NCI-H226 (cell line): ENCODE data around the gene MRPL45.

Experiments used
- DNase-seq: peaks from one replicate; pipeline ENCODE4 v3.0.0-alpha.2; 2015

The MRPL45 gene

GRCh38 chr17:38349097-38349730, 52.2 kb downstream of the MRPL45 start:
- DNase-seq, result peak; percentile 68

GRCh38 chr17:38350035-38350434, 53.1 kb downstream of the MRPL45 start:
- no peak for DNase-seq

- peak; percentile 91 for DNase-seq
Measured at GRCh38 chr17:38351412-38352222, 54.6 kb downstream of the MRPL45 start, which contains the start of gene SOCS7. TSS of gene SOCS7 (plus strand) at chr17:38351844. CDS start at chr17:38352053, 209 bp downstream.

DNA sequence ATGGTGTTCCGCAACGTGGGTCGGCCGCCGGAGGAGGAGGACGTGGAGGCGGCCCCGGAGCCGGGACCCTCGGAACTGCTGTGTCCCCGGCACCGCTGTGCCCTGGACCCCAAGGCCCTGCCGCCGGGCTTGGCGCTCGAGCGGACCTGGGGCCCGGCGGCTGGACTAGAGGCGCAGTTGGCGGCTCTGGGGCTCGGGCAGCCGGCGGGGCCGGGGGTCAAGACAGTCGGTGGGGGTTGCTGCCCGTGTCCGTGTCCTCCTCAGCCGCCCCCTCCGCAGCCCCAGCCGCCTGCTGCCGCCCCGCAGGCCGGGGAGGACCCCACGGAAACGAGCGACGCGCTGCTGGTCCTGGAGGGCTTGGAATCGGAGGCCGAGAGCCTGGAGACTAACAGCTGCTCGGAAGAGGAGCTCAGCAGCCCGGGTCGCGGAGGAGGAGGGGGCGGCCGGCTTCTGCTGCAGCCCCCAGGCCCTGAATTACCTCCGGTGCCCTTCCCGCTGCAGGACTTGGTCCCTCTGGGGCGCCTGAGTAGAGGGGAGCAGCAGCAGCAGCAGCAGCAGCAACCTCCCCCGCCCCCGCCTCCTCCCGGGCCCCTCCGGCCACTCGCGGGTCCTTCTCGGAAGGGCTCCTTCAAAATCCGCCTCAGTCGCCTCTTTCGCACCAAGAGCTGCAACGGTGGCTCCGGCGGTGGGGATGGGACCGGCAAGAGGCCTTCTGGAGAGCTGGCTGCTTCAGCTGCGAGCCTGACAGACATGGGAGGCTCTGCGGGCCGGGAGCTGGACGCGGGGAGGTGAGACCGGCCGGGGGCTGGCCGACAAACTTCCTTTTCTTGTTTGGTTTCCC, 55.5 kb downstream of the MRPL45 start:
- no peak for DNase-seq

GRCh38 chr17:38353086-38353604, 56.2 kb downstream of the MRPL45 start:
- DNase-seq, result no peak

DNA sequence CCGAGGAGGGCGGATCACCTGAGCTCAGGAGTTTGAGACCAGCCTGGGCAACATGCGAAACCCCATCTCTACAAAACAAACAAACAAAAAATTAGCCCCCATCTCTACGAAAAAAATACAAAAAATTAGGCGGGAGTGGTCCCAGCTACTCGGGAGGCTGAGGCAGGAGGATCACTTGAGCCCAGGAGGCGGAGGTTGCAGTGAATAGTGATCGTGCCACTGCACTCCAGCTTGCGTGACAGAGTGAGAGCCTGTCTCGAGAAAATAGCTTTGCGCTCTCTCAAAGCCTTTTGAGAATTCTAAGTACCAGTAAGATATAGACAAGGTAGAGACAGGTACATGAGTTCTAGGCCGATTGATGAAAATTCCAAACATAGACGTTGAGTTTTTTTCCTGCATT, 56.7 kb downstream of the MRPL45 start:
- DNase-seq, result no peak

DNA sequence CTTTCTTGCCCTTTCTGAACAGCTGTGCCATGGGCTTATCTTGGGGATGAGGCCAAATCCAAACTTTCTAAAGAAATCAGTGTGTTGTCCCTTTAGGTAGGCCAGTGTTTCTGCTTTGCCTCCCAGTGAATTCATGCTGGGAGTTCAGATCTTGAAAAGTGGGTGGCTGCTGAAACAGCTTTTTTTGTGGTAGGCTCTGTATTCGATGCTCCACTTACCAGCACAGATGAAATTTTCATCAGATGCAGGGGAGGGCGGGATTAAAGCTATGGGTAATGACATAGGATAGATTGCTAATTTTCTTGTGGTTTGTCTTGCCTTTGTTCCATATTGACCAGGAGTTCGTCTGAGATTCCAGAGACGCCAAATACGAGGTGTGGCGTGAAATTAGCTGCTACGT, 57.5 kb downstream of the MRPL45 start:
- DNase-seq, result no peak

- no peak for DNase-seq
Measured at GRCh38 chr17:38355251-38355650, 58.3 kb downstream of the MRPL45 start.

DNA sequence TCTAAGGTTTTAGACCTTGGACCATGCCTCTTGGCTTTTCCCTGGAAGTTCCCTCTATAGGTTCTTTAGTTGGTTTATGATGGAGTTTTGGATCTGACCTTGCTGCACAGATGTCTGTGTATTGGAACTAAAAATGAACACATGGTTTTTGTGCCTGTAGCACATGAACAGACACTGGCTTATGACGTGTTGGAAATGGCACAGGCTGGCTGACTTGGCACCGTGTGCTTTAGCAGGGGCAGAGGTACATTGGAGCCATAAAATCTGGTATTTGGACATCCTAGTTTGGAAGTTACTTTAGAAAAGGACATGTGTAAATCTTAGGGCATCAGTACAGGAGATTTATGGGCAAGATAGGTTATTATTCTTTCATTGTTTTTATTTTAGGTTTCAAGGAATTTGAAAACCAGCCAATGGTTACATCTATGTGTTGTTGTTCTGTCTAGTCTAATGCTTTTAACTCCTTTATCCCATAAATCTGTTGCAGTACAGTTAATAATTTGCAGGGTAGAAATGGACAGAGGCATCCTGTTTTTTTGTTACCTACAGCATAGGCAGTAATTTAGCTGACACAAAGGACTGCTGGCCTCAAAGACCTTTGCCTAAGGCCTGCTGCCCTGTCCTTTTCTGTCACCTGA, 60.6 kb downstream of the MRPL45 start:
- no peak for DNase-seq

DNA sequence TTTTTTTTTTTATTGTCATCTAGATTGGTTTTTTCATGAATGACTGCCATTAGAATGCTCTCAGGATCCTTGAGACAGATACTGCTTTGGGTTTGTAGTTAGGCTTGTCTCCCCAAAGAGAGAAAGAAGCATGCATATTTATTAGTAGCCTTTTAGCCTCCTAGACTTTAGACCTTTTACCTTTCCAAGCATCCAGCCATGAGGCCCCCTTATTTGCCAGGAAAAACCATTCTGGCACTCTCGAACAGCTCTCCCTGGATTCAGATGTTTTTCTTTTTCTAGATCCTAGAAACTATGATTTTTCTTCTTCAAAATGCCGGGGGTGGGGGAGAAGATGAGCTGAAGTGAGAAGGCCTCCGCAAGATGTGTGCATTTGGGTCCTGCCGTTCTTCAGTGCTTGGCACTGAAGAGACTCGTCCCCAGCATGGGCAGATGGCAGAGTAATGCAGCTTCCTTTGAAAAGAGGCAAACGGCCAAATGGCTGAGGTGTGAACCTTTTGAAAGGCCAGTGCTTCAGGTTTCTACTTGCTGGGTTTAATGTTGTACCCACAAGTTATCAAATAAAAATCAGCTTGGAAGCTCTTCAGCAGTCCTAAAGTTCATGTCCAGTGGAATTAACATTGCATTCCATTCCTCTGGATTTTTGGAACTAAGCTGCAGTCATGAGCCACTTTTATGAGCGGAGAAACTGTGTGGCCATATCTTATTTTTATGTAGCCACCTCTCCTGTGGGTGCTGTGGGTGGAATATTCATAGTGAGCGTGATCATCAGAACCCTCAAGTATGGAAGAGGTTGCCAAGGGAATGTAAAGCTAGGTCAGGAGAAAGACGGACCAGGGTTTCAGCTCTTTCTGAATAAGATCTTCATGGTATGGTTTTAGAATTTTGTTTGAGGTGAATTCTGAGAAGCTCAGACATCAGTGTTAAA, 61.9 kb downstream of the MRPL45 start:
- DNase-seq, result no peak

GRCh38 chr17:38361694-38362465, 64.9 kb downstream of the MRPL45 start:
- DNase-seq, result peak; percentile 33

- DNase-seq, result no peak
Measured at GRCh38 chr17:38363016-38363415, 66.0 kb downstream of the MRPL45 start.

- DNase-seq, result no peak
Measured at GRCh38 chr17:38364741-38365140, 67.8 kb downstream of the MRPL45 start.

DNA sequence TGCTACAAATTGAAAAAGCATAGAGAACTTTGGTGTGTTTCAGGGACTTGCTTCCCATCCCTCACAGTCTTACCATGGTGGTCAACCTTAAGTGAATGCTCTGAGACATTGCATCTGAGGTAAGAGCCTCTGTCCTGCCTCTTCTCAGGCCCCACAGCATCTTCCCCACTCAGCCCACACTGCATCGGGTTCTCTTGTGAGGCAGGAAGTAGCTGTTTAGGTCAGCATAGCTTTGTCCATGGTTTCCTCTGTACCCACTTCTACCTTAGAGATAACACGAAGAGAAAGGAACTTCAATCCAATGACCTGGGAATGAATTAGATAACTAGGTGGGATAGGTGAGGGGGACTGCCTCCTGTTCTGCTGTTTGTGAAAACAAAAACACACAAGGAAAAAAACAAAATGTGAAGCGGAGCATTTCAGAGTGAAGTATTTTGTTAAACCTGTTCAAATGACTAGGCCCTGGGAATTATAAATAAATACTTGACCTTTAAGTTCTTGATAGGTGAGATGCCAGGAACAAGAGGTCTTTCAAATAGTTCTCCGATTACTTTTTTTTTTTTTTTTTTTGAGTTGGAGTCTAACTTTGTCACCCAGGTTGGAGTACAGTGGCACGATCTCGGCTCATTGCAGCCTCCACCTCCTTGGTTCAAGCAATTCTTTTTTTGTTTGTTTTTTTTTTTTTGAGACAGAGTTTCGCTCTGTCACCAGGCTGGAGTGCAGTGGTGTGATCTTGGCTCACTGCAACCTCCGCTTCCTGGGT, 72.3 kb downstream of the MRPL45 start:
- DNase-seq, result no peak
